ENCODE results near the gene IQCF2. TPM values are rescaled to one million over a fixed set of nuclear protein-coding genes. Genes with fewer than 3 reads are reported as not detected.

IQCF2 gene
- total RNA-seq, 2 donors from 2014 or later: not detected

Other genes starting within 250 kb of the IQCF2 start
- gene TEX264, start 190.4 kb upstream of the IQCF2 start, total RNA-seq: 10 to 100 TPM; 44.1 TPM
- gene GRM2, start 154.5 kb upstream of the IQCF2 start, total RNA-seq: under 1 TPM; 0.15 to 0.50 TPM
- gene IQCF6, start 82.4 kb upstream of the IQCF2 start, total RNA-seq: not detected
- gene IQCF5, start 14.0 kb downstream of the IQCF2 start, total RNA-seq: not detected
- not detected for gene IQCF1, start 41.7 kb downstream of the IQCF2 start, total RNA-seq
- gene RRP9, start 80.3 kb downstream of the IQCF2 start, total RNA-seq: 10 to 100 TPM in 1 of 2 donors, 1 to 10 TPM in 1; 8.9 to 17.2 TPM
- 10 to 100 TPM; 13.2 to 13.4 TPM for gene PARP3, start 80.7 kb downstream of the IQCF2 start, total RNA-seq
- under 1 TPM in 1 of 2 donors, not detected in 1; 0.53 TPM for gene GPR62, start 93.8 kb downstream of the IQCF2 start, total RNA-seq
- gene PCBP4, start 105.8 kb downstream of the IQCF2 start, total RNA-seq: 10 to 100 TPM; 49.1 to 68.3 TPM
- 10 to 100 TPM; 22.0 to 22.1 TPM for gene ABHD14B, start 112.4 kb downstream of the IQCF2 start, total RNA-seq
- gene ABHD14A, start 113.4 kb downstream of the IQCF2 start, total RNA-seq: 10 to 100 TPM; 18.1 to 18.3 TPM
- gene ACY1, start 121.9 kb downstream of the IQCF2 start, total RNA-seq: 10 to 100 TPM; 21.8 to 24.8 TPM
- gene RPL29, start 134.3 kb downstream of the IQCF2 start, total RNA-seq: 100 to 1,000 TPM; 586 to 682 TPM
- 10 to 100 TPM; 24.6 to 39.3 TPM for gene DUSP7, start 195.0 kb downstream of the IQCF2 start, total RNA-seq

Data from left cardiac atrium (tissue), 2 donors.